ENCODE measurements around the gene RCBTB1.

Gene RCBTB1

GRCh38 chr13:49533011-49533410, 52.3 kb downstream of the RCBTB1 start:
- peaks cover 53 to 63% of the 10 kb centered on the region in 2 donors for H3K36me3 Mint-ChIP-seq

GRCh38 chr13:49532593-49532992, 52.8 kb downstream of the RCBTB1 start:
- DNase-seq: no peak
- peak overlapping the region; percentile 32 to 39 for H3K4me3 Mint-ChIP-seq
- H3K4me1 Mint-ChIP-seq: peaks cover 39 to 86% of the 10 kb centered on the region in 2 donors
- no peaks in the 10 kb centered on the region for H3K9me3 Mint-ChIP-seq
- peaks cover 50 to 60% of the 10 kb centered on the region in 2 donors for H3K36me3 Mint-ChIP-seq
- no peaks in the 10 kb centered on the region for H3K27me3 Mint-ChIP-seq
- peak overlapping the region; percentile 62 for H3K27ac Mint-ChIP-seq
- no peak for ATAC-seq (replicated peaks)

More at GRCh38 chr13:49533011-49533410, 52.3 kb downstream of the RCBTB1 start:
- H3K27me3 Mint-ChIP-seq: no peaks in the 10 kb centered on the region
- DNase-seq: no peak
- H3K27ac Mint-ChIP-seq: peak overlapping the region; percentile 62
- no peak for ATAC-seq (replicated peaks)
- peak overlapping the region; percentile 32 to 39 for H3K4me3 Mint-ChIP-seq
- peaks cover 39 to 82% of the 10 kb centered on the region in 2 donors for H3K4me1 Mint-ChIP-seq
- no peaks in the 10 kb centered on the region for H3K9me3 Mint-ChIP-seq

- peak; percentile 88 to 91 for ATAC-seq (replicated peaks)
- Mint-ChIP-seq H3K4me1 (peaks cover 35 to 78% of the 10 kb centered on the region in 2 donors), H3K27ac (peak overlapping the region; percentile 96), H3K9me3 (no peaks in the 10 kb centered on the region), H3K4me3 (peak overlapping the region in 1 of 2 donors; percentile 39), H3K36me3 (peaks cover 50 to 63% of the 10 kb centered on the region in 2 donors), H3K27me3 (no peaks in the 10 kb centered on the region)
- peak; percentile 53 for DNase-seq
Measured at GRCh38 chr13:49530457-49530856, 54.9 kb downstream of the RCBTB1 start.

- H3K4me1 Mint-ChIP-seq: peaks cover 23 to 55% of the 10 kb centered on the region in 2 donors
- peak overlapping the region; percentile 42 for H3K27ac Mint-ChIP-seq
- H3K4me3 Mint-ChIP-seq: no peak overlapping the region
- H3K36me3 Mint-ChIP-seq: peaks cover 45 to 49% of the 10 kb centered on the region in 2 donors
- H3K9me3 Mint-ChIP-seq: no peaks in the 10 kb centered on the region
- no peaks in the 10 kb centered on the region for H3K27me3 Mint-ChIP-seq
- ATAC-seq (replicated peaks) (no peak), DNase-seq (no peak)
Measured at GRCh38 chr13:49528161-49528560, 57.2 kb downstream of the RCBTB1 start.

GRCh38 chr13:49527123-49527522, 58.2 kb downstream of the RCBTB1 start:
- DNase-seq (no peak), ATAC-seq (replicated peaks) (no peak)
- no peaks in the 10 kb centered on the region for H3K9me3 Mint-ChIP-seq
- H3K4me1 Mint-ChIP-seq: peaks cover 17 to 48% of the 10 kb centered on the region in 2 donors
- no peak overlapping the region for H3K4me3 Mint-ChIP-seq
- H3K27me3 Mint-ChIP-seq: no peaks in the 10 kb centered on the region
- H3K27ac Mint-ChIP-seq: peak overlapping the region; percentile 14
- H3K36me3 Mint-ChIP-seq: peaks cover 44 to 45% of the 10 kb centered on the region in 2 donors

- Mint-ChIP-seq H3K27ac (peak overlapping the region; percentile 20), H3K4me1 (peaks cover 4 to 36% of the 10 kb centered on the region in 2 donors), H3K9me3 (no peaks in the 10 kb centered on the region), H3K4me3 (no peak overlapping the region), H3K36me3 (peaks cover 40 to 41% of the 10 kb centered on the region in 2 donors), H3K27me3 (no peaks in the 10 kb centered on the region)
- DNase-seq: no peak
- no peak for ATAC-seq (replicated peaks)
Measured at GRCh38 chr13:49524740-49525501, 60.4 kb downstream of the RCBTB1 start.

GRCh38 chr13:49521224-49521623, 64.1 kb downstream of the RCBTB1 start:
- Mint-ChIP-seq H3K4me1 (peaks cover 4 to 18% of the 10 kb centered on the region in 2 donors), H3K36me3 (peaks cover 33 to 40% of the 10 kb centered on the region in 2 donors), H3K27ac (peak overlapping the region; percentile 2), H3K9me3 (no peaks in the 10 kb centered on the region), H3K27me3 (no peaks in the 10 kb centered on the region), H3K4me3 (no peak overlapping the region)
- DNase-seq (no peak), ATAC-seq (replicated peaks) (no peak)

- Mint-ChIP-seq H3K27ac (peak overlapping the region; percentile 1), H3K4me3 (no peak overlapping the region), H3K4me1 (peaks cover 4 to 23% of the 10 kb centered on the region in 2 donors), H3K27me3 (no peaks in the 10 kb centered on the region), H3K36me3 (peaks cover 44 to 53% of the 10 kb centered on the region in 2 donors), H3K9me3 (no peaks in the 10 kb centered on the region)
- DNase-seq (no peak), ATAC-seq (replicated peaks) (no peak)
Measured at GRCh38 chr13:49517461-49517860, 67.9 kb downstream of the RCBTB1 start.

- no peak for ATAC-seq (replicated peaks)
- H3K9me3 Mint-ChIP-seq: no peaks in the 10 kb centered on the region
- H3K4me3 Mint-ChIP-seq: no peak overlapping the region
- peaks cover 41 to 55% of the 10 kb centered on the region in 2 donors for H3K36me3 Mint-ChIP-seq
- no peak overlapping the region for H3K27ac Mint-ChIP-seq
- H3K27me3 Mint-ChIP-seq: no peaks in the 10 kb centered on the region
- DNase-seq: no peak
- peaks cover 4 to 15% of the 10 kb centered on the region in 2 donors for H3K4me1 Mint-ChIP-seq
Measured at GRCh38 chr13:49516467-49516866, 68.9 kb downstream of the RCBTB1 start.

- H3K4me3 Mint-ChIP-seq: no peak overlapping the region
- H3K4me1 Mint-ChIP-seq: peaks cover 7 to 13% of the 10 kb centered on the region in 2 donors
- ATAC-seq (replicated peaks): no peak
- DNase-seq: no peak
- no peaks in the 10 kb centered on the region for H3K27me3 Mint-ChIP-seq
- peaks cover 0 to 2% of the 10 kb centered on the region in 2 donors for H3K9me3 Mint-ChIP-seq
- H3K27ac Mint-ChIP-seq: no peak overlapping the region
- peaks cover 42 to 59% of the 10 kb centered on the region in 2 donors for H3K36me3 Mint-ChIP-seq
Measured at GRCh38 chr13:49512578-49512977, 72.8 kb downstream of the RCBTB1 start.

GRCh38 chr13:49503951-49504350, 81.4 kb downstream of the RCBTB1 start:
- no peaks in the 10 kb centered on the region for H3K9me3 Mint-ChIP-seq
- ATAC-seq (replicated peaks) (no peak), DNase-seq (no peak)
- no peaks in the 10 kb centered on the region for H3K27me3 Mint-ChIP-seq
- peaks cover 33 to 40% of the 10 kb centered on the region in 2 donors for H3K36me3 Mint-ChIP-seq
- no peak overlapping the region for H3K27ac Mint-ChIP-seq
- peaks cover 17 to 42% of the 10 kb centered on the region in 2 donors for H3K4me1 Mint-ChIP-seq
- no peak overlapping the region for H3K4me3 Mint-ChIP-seq

GRCh38 chr13:49502954-49503353, 82.4 kb downstream of the RCBTB1 start:
- no peak overlapping the region for H3K4me3 Mint-ChIP-seq
- peaks cover 34 to 41% of the 10 kb centered on the region in 2 donors for H3K36me3 Mint-ChIP-seq
- H3K27me3 Mint-ChIP-seq: no peaks in the 10 kb centered on the region
- no peak overlapping the region for H3K27ac Mint-ChIP-seq
- H3K4me1 Mint-ChIP-seq: peaks cover 21 to 50% of the 10 kb centered on the region in 2 donors
- DNase-seq: no peak
- no peaks in the 10 kb centered on the region for H3K9me3 Mint-ChIP-seq
- no peak for ATAC-seq (replicated peaks)

GRCh38 chr13:49499889-49500660, 85.3 kb downstream of the RCBTB1 start:
- no peak for ATAC-seq (replicated peaks)
- Mint-ChIP-seq H3K36me3 (peaks cover 33 to 38% of the 10 kb centered on the region in 2 donors), H3K9me3 (no peaks in the 10 kb centered on the region), H3K27ac (peak overlapping the region; percentile 0), H3K27me3 (no peaks in the 10 kb centered on the region), H3K4me1 (peaks cover 31 to 53% of the 10 kb centered on the region in 2 donors), H3K4me3 (no peak overlapping the region)
- no peak for DNase-seq

- DNase-seq (no peak), ATAC-seq (replicated peaks) (no peak)
- peaks cover 27 to 36% of the 10 kb centered on the region in 2 donors for H3K36me3 Mint-ChIP-seq
- H3K27ac Mint-ChIP-seq: no peak overlapping the region
- H3K9me3 Mint-ChIP-seq: no peaks in the 10 kb centered on the region
- H3K27me3 Mint-ChIP-seq: no peaks in the 10 kb centered on the region
- H3K4me1 Mint-ChIP-seq: peaks cover 35 to 62% of the 10 kb centered on the region in 2 donors
- no peak overlapping the region for H3K4me3 Mint-ChIP-seq
Measured at GRCh38 chr13:49498206-49498605, 87.2 kb downstream of the RCBTB1 start.
